ENCODE measurements around the gene ADAP1. TPM values are rescaled to one million over a fixed set of nuclear protein-coding genes. Genes with fewer than 3 reads are reported as not detected.

Gene ADAP1
- total RNA-seq, 4 donors from 2014 or later: 9.1 to 18.8 (median 9.9) TPM

DNA sequence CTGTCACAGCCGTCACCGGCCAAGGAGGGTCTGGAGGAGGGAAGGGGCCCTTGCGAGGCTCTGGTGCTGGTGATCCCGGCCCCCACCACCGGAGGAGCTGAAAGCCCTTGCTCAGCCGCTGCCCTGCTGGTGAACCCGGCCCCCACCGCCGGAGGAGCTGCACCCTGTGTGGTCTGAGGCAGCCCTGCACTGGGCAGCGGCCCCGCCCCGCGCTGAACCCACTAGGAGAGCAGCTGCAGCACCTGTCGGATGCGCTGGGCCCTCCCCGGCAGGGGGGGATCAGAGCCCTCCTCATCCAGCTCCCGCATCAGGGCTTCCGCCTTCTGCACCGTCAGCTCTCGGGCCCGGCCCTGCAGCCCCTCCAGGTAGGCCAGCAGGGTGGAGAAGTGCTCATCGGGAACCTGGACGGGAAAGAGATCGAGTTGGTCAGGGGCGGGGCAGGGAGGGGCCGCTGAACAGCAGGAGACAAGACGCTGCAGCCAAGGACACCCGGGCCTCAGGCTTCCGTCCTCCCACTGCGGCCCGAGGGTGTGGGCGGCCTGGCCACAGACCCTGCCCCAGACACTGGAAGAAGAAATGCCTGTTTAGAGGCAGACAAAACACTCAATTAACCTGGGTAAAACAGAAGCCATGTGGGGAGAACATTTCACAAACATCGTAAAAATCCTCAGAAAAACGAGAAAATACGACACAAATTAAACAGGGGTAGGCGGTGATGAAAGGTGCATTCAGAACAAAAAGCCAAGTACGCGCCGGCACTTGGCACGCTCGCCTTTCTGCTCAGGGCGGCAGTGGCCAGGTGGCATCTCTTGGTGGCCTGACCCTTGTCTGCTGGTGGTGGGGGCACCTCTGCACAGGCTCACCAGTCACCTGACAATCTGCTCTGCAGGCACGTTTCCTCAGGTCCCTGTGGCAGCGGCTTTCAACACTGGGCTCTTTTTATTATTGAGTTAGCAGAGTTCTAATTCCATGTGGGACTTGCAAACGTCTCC lies 43.2 kb upstream of the ADAP1 start:
- intact Hi-C loops (cut with DNase I; ENCODE audit: low total_unique reads): loop anchor here (10.0 kb wide), 1 partner anchor 147 kb away; no protein-coding TSS in a partner anchor
- H3K4me3 ChIP-seq (ENCODE audit: low read depth, poor library complexity, severe bottlenecking): no peak overlapping the region
- no peak for TF ChIP-seq POLR2A (IDR thresholded peaks at IDR 0.05)
- no peak for DNase-seq (ENCODE audit: low spot score in 2 of 2)
- 70 to 72% methylated on average over 29 to 45 of the region's 45 CpGs for WGBS, 2 donors

GRCh38 chr7:996079-996872 lies 41.8 kb upstream of the ADAP1 start:
- intact Hi-C loops (cut with DNase I; ENCODE audit: low total_unique reads): loop anchor here (10.0 kb wide), 1 partner anchor 149 kb away; no protein-coding TSS in a partner anchor
- no peak overlapping the region for H3K4me3 ChIP-seq (ENCODE audit: low read depth, poor library complexity, severe bottlenecking)
- TF ChIP-seq CTCF (IDR thresholded peaks at IDR 0.05) (no peak), POLR2A (IDR thresholded peaks at IDR 0.05) (no peak)
- DNase-seq (ENCODE audit: low spot score in 2 of 2): no peak
- WGBS, 2 donors: 81 to 82% methylated on average over 14 to 17 of the region's 38 CpGs

DNA sequence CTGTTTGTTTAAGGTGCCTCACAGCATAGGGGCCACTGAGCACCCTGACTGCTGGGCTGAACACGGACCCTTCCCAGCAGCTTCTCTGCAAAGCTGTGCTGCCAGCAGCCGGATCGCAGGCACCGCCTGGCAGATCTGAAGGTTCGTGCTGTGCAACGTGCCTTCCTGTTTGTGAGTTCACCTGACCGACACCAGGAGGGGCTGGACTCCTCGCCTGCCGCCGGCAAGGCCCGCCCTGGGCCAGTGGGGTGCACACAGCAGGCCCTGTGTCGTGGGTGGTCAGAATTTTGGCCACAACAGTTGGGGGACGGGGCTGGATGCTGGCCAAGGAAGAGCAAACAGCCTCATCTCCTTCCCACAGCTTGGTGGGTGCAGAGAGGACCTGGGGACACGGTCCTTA lies 41.1 kb upstream of the ADAP1 start:
- DNase-seq (ENCODE audit: low spot score in 2 of 2): no peak
- no peak overlapping the region for H3K4me3 ChIP-seq (ENCODE audit: low read depth, poor library complexity, severe bottlenecking)
- no peak for TF ChIP-seq POLR2A (IDR thresholded peaks at IDR 0.05)
- no peak for TF ChIP-seq CTCF (IDR thresholded peaks at IDR 0.05)
- WGBS, 2 donors: 89 to 93% methylated on average over 7 to 14 of the region's 14 CpGs
- intact Hi-C loops (cut with DNase I; ENCODE audit: low total_unique reads): loop anchor here (10.0 kb wide), 1 partner anchor 149 kb away; no protein-coding TSS in a partner anchor

- no peak for TF ChIP-seq CTCF (IDR thresholded peaks at IDR 0.05)
- no peak for TF ChIP-seq POLR2A (IDR thresholded peaks at IDR 0.05)
- H3K4me3 ChIP-seq (ENCODE audit: low read depth, poor library complexity, severe bottlenecking): no peak overlapping the region
- intact Hi-C loops (cut with DNase I; ENCODE audit: low total_unique reads): loop anchor here (5.0 to 10.0 kb wide), 2 partner anchors 73 to 150 kb away; no protein-coding TSS in a partner anchor
- WGBS, 2 donors: 57 to 59% methylated on average over 26 to 28 of the region's 28 CpGs
- DNase-seq (ENCODE audit: low spot score in 2 of 2): no peak
Measured at GRCh38 chr7:994592-995308, 40.3 kb upstream of the ADAP1 start.

DNA sequence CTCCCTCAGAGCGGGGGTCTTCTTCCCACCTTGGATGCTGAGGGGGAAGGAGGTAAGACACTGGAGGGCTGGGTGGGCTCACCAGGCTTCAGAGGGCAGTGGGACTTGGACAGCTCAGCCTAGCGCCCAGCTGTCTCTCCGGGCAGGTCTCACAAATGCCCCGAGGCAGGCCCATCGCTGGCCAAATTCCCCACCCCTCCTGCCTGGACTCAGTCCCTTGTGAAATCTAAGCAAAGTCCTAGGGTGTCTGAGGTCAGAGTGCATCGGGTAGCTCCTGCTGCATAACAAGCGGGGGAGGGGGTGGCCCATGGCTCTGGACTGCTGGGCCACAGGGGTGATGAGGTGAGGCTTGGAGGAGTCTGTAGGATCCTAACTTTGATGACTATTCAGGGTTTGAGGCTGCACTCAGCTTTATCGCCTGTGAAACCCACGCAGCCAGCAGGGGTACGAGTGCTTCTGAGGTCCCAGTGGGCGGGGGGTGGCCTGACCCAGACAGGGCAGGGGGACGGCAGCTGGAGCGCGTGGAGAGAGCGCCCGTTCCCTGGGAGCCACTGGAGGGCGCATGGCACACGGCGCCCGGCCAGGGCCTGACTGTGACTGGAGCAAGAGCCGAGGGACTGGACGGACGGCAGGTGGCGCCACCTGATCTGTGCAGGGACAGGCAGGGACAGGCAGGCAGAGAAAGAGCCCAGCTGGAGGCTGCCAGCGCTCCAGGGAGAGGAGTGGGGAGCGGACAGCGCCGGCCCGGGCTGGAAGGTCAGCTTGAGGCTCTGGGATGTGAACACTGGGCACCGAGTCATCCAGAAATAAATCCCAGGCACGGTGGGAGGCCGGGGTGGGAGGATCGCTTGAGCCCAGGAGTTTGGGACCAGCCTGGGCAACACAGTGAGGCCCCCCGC lies 38.5 kb upstream of the ADAP1 start:
- WGBS, 2 donors: 14 to 32% methylated on average over 13 to 31 of the region's 34 CpGs
- DNase-seq (ENCODE audit: low spot score in 2 of 2): peak; percentile 91 to 99
- intact Hi-C loops (cut with DNase I; ENCODE audit: low total_unique reads): loop anchor here (5.0 to 10.0 kb wide), 2 partner anchors 74 to 152 kb away; no protein-coding TSS in a partner anchor
- H3K4me3 ChIP-seq (ENCODE audit: low read depth, poor library complexity, severe bottlenecking): no peak overlapping the region
- TF ChIP-seq CTCF (IDR thresholded peaks at IDR 0.05) (peak in 2 of 3 donors; percentile 97 to 98), POLR2A (IDR thresholded peaks at IDR 0.05) (no peak)

Measured in lower leg skin (tissue), 4 donors.